ENCODE data around the gene PRICKLE2. TPM values are rescaled to one million over a fixed set of nuclear protein-coding genes. Genes with fewer than 3 reads are reported as not detected.

PRICKLE2 gene
- total RNA-seq, 1 experiment from 2014 or later, result 3.2 TPM

DNA sequence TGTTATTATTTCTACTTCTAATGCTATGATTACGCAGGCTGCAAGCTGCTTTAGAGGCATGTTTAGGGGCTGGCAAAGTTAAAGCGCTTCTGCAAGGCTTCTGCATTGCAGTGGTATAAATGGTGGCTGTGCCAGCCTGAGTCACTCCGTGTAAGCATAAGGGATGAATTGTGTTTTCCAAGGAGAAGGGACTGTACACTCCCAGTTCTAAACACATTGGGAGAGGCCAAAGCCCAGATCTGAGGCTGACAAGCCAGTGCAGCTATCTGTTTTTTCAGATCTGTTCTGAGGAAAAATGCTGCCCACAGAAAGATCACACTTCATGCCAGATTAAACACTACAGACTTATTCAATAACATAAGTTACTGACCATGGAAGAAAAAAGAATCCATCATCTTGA, 83.8 kb downstream of the PRICKLE2 start:
- no peaks in the 10 kb centered on the region for H3K27me3 Mint-ChIP-seq (ENCODE audit: low read depth)
- Histone ChIP-seq H3K4ac (ENCODE audit: low read depth, low read length) (no peak overlapping the region), H4K91ac (ENCODE audit: insufficient read length, low read depth, low read length) (no peak overlapping the region), H3K27me3 (ENCODE audit: insufficient read depth, low read length) (no peaks in the 10 kb centered on the region), H2BK120ac (ENCODE audit: low read depth, low read length, poor library complexity, severe bottlenecking) (no peak overlapping the region), H4K5ac (ENCODE audit: insufficient read length, low read depth, low read length) (no peak overlapping the region), H3K23ac (ENCODE audit: insufficient read length, low read depth, low read length) (no peak overlapping the region), H3K9me3 (ENCODE audit: control insufficient read depth, low read depth, low read length) (no peaks in the 10 kb centered on the region), H4K8ac (replicated peaks; ENCODE audit: insufficient read length, low read depth, low read length) (no peak overlapping the region), H2BK5ac (ENCODE audit: insufficient read length, low read length) (no peak overlapping the region), H3T11ph (ENCODE audit: low read length) (no peak overlapping the region), H2AK5ac (ENCODE audit: insufficient read length, low read length) (no peak overlapping the region), H3K9ac (ENCODE audit: extremely low read depth, insufficient read length, low read length) (no peak overlapping the region), H3K79me2 (ENCODE audit: insufficient read depth, low read length) (no peaks in the 10 kb centered on the region), H3K79me1 (ENCODE audit: insufficient read depth, low read depth, low read length, poor library complexity, severe bottlenecking) (no peaks in the 10 kb centered on the region), H2BK20ac (ENCODE audit: low read depth, low read length, poor library complexity, severe bottlenecking) (no peak overlapping the region), H3K4me1 (ENCODE audit: insufficient read depth, low read length) (peaks cover 5% of the 10 kb centered on the region; the same call in 1 of the 2 replicates), H3K4me2 (ENCODE audit: insufficient read depth, insufficient read length, low read length) (no peak overlapping the region), H2AFZ (ENCODE audit: low read length) (no peak overlapping the region), H2BK12ac (ENCODE audit: insufficient read length, low read depth, low read length) (no peak overlapping the region), H2BK15ac (ENCODE audit: low read depth, low read length) (no peak overlapping the region), H3K14ac (ENCODE audit: insufficient read depth, low read length) (no peak overlapping the region), H3K18ac (ENCODE audit: insufficient read length, low read depth, low read length) (no peak overlapping the region), H3K27ac (ENCODE audit: insufficient read length, low read depth, low read length) (no peak overlapping the region), H3K23me2 (ENCODE audit: insufficient read length, low read depth, low read length, poor library complexity, severe bottlenecking) (no peaks in the 10 kb centered on the region), H3K56ac (ENCODE audit: insufficient read length, low read depth, low read length) (no peak overlapping the region), H4K20me1 (ENCODE audit: control insufficient read depth, insufficient read depth, insufficient read length) (no peaks in the 10 kb centered on the region)
- H3K4me1 Mint-ChIP-seq, result peaks cover 8 to 10% of the 10 kb centered on the region in 2 experiments
- TF ChIP-seq, protein P1, sequence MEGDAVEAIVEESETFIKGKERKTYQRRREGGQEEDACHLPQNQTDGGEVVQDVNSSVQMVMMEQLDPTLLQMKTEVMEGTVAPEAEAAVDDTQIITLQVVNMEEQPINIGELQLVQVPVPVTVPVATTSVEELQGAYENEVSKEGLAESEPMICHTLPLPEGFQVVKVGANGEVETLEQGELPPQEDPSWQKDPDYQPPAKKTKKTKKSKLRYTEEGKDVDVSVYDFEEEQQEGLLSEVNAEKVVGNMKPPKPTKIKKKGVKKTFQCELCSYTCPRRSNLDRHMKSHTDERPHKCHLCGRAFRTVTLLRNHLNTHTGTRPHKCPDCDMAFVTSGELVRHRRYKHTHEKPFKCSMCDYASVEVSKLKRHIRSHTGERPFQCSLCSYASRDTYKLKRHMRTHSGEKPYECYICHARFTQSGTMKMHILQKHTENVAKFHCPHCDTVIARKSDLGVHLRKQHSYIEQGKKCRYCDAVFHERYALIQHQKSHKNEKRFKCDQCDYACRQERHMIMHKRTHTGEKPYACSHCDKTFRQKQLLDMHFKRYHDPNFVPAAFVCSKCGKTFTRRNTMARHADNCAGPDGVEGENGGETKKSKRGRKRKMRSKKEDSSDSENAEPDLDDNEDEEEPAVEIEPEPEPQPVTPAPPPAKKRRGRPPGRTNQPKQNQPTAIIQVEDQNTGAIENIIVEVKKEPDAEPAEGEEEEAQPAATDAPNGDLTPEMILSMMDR (conservative IDR thresholded peaks at IDR 0.05), result no peak
- DNase-seq, result no peak
- no peaks in the 10 kb centered on the region for H3K9me3 Mint-ChIP-seq
- H3K27ac Mint-ChIP-seq, result no peak overlapping the region
- no CpG with 5 or more reads among the region's 3 CpGs for WGBS (ENCODE audit: extremely low coverage, insufficient read length, low lambda C conversion rate)
- H3K4me3 Mint-ChIP-seq, result no peak overlapping the region
- H3K36me3 Mint-ChIP-seq (ENCODE audit: insufficient read depth in 1 of 3, low read depth in 3 of 3), result peaks cover 0 to 7% (median 5%) of the 10 kb centered on the region in 3 experiments; a peak in 5 of 7 replicates
